Breast epithelium (tissue), 4 donors: Measurements from ENCODE around the gene P2RY2. TPM values are rescaled to one million over a fixed set of nuclear protein-coding genes. Genes with fewer than 3 reads are reported as not detected.
A peak's percentile ranks its signal among the peaks of the same experiment; 100 is the strongest.

Experiments
- DNase-seq, 2 donors: peaks; one replicate each; pipeline ENCODE4 v3.0.0-alpha.2; 2019; ENCODE audit warnings: low spot score in 2 of 2
- H3K27ac ChIP-seq, 2 donors: fragments of 200-600 bp; sonication (generic) in 1 of 2; one replicate each; pipeline ENCODE4 v1.5.1; 2016 to 2019; ENCODE audit warnings: mild to moderate bottlenecking in 1 of 2
- H3K27me3 ChIP-seq, 2 donors: fragments of 200-600 bp; sonication (generic) in 1 of 2; one replicate each; pipeline versions ENCODE4 v1.5.1 to v1.6.0; 2017 to 2019; ENCODE audit warnings: control low read depth in 1 of 2, mild to moderate bottlenecking in 1 of 2
- H3K36me3 ChIP-seq: fragments of 200-600 bp; one replicate; pipeline ENCODE4 v1.5.1; 2019
- H3K4me1 ChIP-seq, 2 donors: fragments of 200-600 bp; sonication (generic); one replicate each; pipeline ENCODE4 v1.5.1; 2016 to 2019; ENCODE audit warnings: control low read depth in 1 of 2
- H3K4me3 ChIP-seq, 3 donors: fragments of 200-600 bp; sonication (generic); 1 replicate in 2 of 3; 2 replicates in 1 of 3; pipeline ENCODE4 v1.5.1; 2016 to 2019; ENCODE audit warnings: mild to moderate bottlenecking in 3 of 3, moderate library complexity in 2 of 3
- H3K9me3 ChIP-seq, 2 donors: fragments of 200-600 bp; sonication (generic) in 1 of 2; one replicate each; pipeline ENCODE4 v1.5.1; 2016 to 2019; ENCODE audit warnings: control low read depth in 1 of 2
- POLR2A ChIP-seq: fragments of 450-650 bp; IDR thresholded peaks from one replicate; pipeline ENCODE4 v1.6.1; 2016; ENCODE audit warnings: antibody characterized with exemption, mild to moderate bottlenecking, moderate library complexity
- POLR2AphosphoS5 ChIP-seq, 3 donors: sonication (generic); formaldehyde crosslinking; IDR thresholded peaks; one replicate each; pipeline ENCODE4 v1.6.1; 2017; ENCODE audit warnings: antibody characterized with exemption in 3 of 3
- intact Hi-C: fragments of 100-400 bp; cut with DNase I; formaldehyde crosslinking; loops from one replicate; pipeline ENCODE4 v1.15.1; 2023; ENCODE audit warnings: low total_unique reads
- total RNA-seq, 3 donors: library from RNA; depleted of rRNA; stranded (reverse); fragments of >200 nt; gene quantifications; one replicate each; pipeline ENCODE4 v1.1.0, GENCODE V29; 2016
- TF ChIP-seq, protein P1 (sequence below), 3 donors: fragments of 450-650 bp; IDR thresholded peaks; one replicate each; pipeline ENCODE4 v1.5.1; 2016 to 2017; ENCODE audit warnings: antibody characterized with exemption in 3 of 3, mild to moderate bottlenecking in 3 of 3, moderate library complexity in 3 of 3

The P2RY2 gene
- total RNA-seq, 3 donors from 2014 or later, result 0.32 to 7.6 (median 5.2) TPM

DNA sequence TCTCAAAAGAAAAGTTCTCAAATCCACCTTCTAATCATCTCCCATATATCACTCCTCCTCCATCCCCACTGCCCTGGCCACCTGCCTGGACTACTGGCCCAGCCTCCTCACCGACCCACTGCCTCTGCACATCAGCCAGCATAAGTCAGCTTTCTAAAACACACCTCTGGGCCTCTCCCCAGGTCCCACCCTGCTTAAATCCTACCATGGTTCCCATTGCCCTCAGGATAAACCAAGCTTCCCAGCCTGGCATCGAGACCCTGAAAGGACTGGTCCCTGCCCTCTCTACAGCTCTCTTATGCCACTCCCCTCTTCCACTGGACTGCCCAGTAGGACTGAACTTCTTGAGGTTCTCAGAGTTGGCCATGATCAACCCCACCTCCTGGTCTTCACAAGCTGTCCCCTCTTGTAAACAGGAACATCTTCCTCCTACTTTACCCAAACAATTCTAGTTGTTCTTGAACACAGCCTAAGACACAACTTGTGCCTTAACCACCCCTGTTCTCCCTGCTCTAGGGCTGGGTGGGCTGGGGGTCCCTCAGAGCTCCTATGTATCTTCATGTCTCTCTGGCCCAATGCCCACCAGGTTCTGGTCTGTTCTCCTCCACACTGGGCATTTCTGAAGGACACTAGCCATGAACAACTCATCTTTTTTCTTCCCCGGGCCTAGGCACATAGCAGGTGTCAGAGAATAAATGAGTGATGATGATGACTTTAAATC is 41.5 kb downstream of the P2RY2 start:
- no peak overlapping the region for H3K4me3 ChIP-seq
- no peak for TF ChIP-seq POLR2AphosphoS5 (IDR thresholded peaks at IDR 0.05)
- TF ChIP-seq POLR2A, result no peak
- TF ChIP-seq, protein P1, sequence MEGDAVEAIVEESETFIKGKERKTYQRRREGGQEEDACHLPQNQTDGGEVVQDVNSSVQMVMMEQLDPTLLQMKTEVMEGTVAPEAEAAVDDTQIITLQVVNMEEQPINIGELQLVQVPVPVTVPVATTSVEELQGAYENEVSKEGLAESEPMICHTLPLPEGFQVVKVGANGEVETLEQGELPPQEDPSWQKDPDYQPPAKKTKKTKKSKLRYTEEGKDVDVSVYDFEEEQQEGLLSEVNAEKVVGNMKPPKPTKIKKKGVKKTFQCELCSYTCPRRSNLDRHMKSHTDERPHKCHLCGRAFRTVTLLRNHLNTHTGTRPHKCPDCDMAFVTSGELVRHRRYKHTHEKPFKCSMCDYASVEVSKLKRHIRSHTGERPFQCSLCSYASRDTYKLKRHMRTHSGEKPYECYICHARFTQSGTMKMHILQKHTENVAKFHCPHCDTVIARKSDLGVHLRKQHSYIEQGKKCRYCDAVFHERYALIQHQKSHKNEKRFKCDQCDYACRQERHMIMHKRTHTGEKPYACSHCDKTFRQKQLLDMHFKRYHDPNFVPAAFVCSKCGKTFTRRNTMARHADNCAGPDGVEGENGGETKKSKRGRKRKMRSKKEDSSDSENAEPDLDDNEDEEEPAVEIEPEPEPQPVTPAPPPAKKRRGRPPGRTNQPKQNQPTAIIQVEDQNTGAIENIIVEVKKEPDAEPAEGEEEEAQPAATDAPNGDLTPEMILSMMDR (IDR thresholded peaks at IDR 0.05), result no peak
- intact Hi-C loops, result no loop called here
- H3K27ac ChIP-seq, result no peak overlapping the region
- no peaks in the 10 kb centered on the region for H3K36me3 ChIP-seq
- no peaks in the 10 kb centered on the region for H3K9me3 ChIP-seq
- H3K27me3 ChIP-seq, result peaks cover 4 to 7% of the 10 kb centered on the region in 2 donors
- DNase-seq, result no peak
- H3K4me1 ChIP-seq, result peaks cover 0 to 5% of the 10 kb centered on the region in 2 donors

DNA sequence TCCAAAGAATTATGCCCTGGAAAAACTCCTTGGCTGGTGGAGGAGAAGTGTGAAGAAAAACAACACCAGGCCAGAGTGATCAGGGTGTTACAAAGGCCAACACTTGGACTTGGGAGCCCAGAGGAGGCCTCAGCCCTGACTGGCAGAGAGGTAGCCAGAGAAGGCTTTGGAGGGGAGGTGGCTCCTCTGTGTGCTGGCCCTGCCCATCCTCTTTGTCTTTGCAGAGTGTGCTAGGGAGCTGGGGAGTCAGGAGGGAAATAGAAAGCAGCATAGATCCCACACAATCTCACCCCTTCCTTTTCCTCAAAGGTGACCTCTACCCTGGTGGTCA is 42.0 kb downstream of the P2RY2 start:
- intact Hi-C loops, result no loop called here
- H3K27me3 ChIP-seq, result peaks cover 4 to 12% of the 10 kb centered on the region in 2 donors
- no peak overlapping the region for H3K4me3 ChIP-seq
- peaks cover 0 to 5% of the 10 kb centered on the region in 2 donors for H3K4me1 ChIP-seq
- H3K9me3 ChIP-seq, result no peaks in the 10 kb centered on the region
- no peak for DNase-seq
- TF ChIP-seq POLR2AphosphoS5 (IDR thresholded peaks at IDR 0.05) (no peak), POLR2A (no peak)
- TF ChIP-seq, protein P1 (IDR thresholded peaks at IDR 0.05), result no peak
- H3K36me3 ChIP-seq, result no peaks in the 10 kb centered on the region
- no peak overlapping the region for H3K27ac ChIP-seq

GRCh38 chr11:73262851-73263495 is 44.9 kb downstream of the P2RY2 start:
- no peaks in the 10 kb centered on the region for H3K36me3 ChIP-seq
- TF ChIP-seq, protein P1 (IDR thresholded peaks at IDR 0.05), result no peak
- TF ChIP-seq POLR2AphosphoS5 (IDR thresholded peaks at IDR 0.05) (no peak), POLR2A (no peak)
- no peak overlapping the region for H3K27ac ChIP-seq
- peak in 1 of 2 donors; percentile 27 for DNase-seq
- peaks cover 4 to 17% of the 10 kb centered on the region in 2 donors for H3K27me3 ChIP-seq
- intact Hi-C loops, result no loop called here
- no peaks in the 10 kb centered on the region for H3K9me3 ChIP-seq
- H3K4me3 ChIP-seq, result no peak overlapping the region
- peaks cover 0 to 5% of the 10 kb centered on the region in 2 donors for H3K4me1 ChIP-seq

DNA sequence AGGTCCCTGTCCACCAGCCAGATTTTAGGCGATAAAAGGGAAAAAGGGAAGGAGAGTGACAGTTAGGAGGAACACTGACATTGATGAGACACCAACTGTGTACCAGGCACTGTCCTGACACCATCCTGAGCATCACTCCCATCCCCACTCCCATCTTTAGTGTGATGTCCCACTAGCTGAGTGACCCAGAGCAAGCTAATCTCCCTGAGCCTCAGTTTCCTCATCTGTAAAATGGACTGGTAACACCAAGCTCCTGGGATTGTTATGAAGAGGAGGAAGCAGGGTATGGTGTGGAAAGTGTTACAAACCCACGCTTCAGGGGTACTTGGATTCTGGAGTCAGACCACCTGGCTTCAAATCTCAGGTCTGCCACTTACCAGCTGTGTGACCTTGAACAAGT is 45.6 kb downstream of the P2RY2 start:
- Histone ChIP-seq H3K9me3 (no peaks in the 10 kb centered on the region), H3K4me3 (no peak overlapping the region), H3K27ac (no peak overlapping the region), H3K36me3 (no peaks in the 10 kb centered on the region), H3K27me3 (peaks cover 4 to 17% of the 10 kb centered on the region in 2 donors), H3K4me1 (peaks cover 0 to 5% of the 10 kb centered on the region in 2 donors)
- intact Hi-C loops, result no loop called here
- TF ChIP-seq POLR2A (no peak), POLR2AphosphoS5 (IDR thresholded peaks at IDR 0.05) (no peak)
- TF ChIP-seq, protein P1 (IDR thresholded peaks at IDR 0.05), result no peak
- DNase-seq, result no peak

DNA sequence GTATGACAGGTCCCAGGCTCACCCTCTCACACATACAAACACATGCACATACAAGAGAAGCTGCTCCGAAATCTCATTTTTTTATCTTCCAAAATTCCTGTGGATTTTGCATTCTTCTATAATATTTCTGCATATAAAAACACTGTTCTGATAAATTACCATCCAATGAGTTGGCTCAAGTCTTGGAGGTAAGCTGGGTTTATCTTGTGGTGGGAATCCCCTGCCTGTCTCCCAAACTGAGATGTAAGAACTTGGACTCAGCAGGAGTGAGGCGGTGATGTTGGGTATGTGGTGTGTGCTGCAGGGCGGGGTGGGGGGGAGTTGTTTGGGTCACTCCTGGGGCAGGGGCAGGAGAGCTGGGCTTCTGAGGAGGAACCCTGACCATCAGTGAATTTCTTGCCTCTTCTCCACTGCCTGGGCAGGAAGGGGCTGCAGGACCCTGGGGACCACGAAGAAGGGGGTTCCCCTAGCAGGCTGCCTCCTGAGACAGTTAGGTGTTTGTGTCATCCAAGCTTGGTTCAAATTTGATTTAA is 47.3 kb downstream of the P2RY2 start:
- Histone ChIP-seq H3K9me3 (no peaks in the 10 kb centered on the region), H3K27ac (no peak overlapping the region), H3K27me3 (peaks cover 4 to 17% of the 10 kb centered on the region in 2 donors), H3K36me3 (no peaks in the 10 kb centered on the region), H3K4me1 (peaks cover 0 to 5% of the 10 kb centered on the region in 2 donors), H3K4me3 (no peak overlapping the region)
- TF ChIP-seq, protein P1 (IDR thresholded peaks at IDR 0.05), result no peak
- TF ChIP-seq POLR2AphosphoS5 (IDR thresholded peaks at IDR 0.05) (no peak), POLR2A (no peak)
- peak in 1 of 2 donors; percentile 34 for DNase-seq
- intact Hi-C loops, result no loop called here
